CD4-positive, alpha-beta T cell treated with Interleukin-17A for 1 hour (primary cell): ENCODE results near the gene ZNF668.
A peak's percentile ranks its signal among the peaks of the same experiment; 100 is the strongest.
"Not testable (repeated sequence)": the region's sequence is repeated elsewhere in the genome, so short reads cannot be mapped to it uniquely, and the experiment has no call there.

Experiments
- DNase-seq: peaks from one replicate; pipeline ENCODE4 v3.0.0-alpha.2; 2020

Gene ZNF668

GRCh38 chr16:31052114-31052513, 21.9 kb downstream of the ZNF668 start:
- no peak for DNase-seq

- DNase-seq, result no peak
Observed at GRCh38 chr16:31050280-31051030, 23.6 kb downstream of the ZNF668 start.

- DNase-seq, result no peak
Observed at GRCh38 chr16:31043898-31044481, 30.1 kb downstream of the ZNF668 start.

- no peak for DNase-seq
Observed at GRCh38 chr16:31043352-31043751, 30.7 kb downstream of the ZNF668 start.

GRCh38 chr16:31042866-31043265, 31.2 kb downstream of the ZNF668 start:
- no peak for DNase-seq

GRCh38 chr16:31038993-31039392, 35.0 kb downstream of the ZNF668 start:
- DNase-seq, result no peak

- DNase-seq, result no peak
Observed at GRCh38 chr16:31036691-31037090, 37.3 kb downstream of the ZNF668 start.

GRCh38 chr16:31033709-31034492, 40.1 kb downstream of the ZNF668 start:
- peak; percentile 87 for DNase-seq

- peak; percentile 99 for DNase-seq
Observed at GRCh38 chr16:31032736-31033708, 41.0 kb downstream of the ZNF668 start, which contains the start of gene STX4. STX4 (plus strand) TSS chr16:31033558; CDS start chr16:31033806, 248 bp downstream.

GRCh38 chr16:31031276-31031675, 42.8 kb downstream of the ZNF668 start:
- no peak for DNase-seq

- DNase-seq, result no peak
Observed at GRCh38 chr16:31029272-31029671, 44.8 kb downstream of the ZNF668 start.

- no peak for DNase-seq
Observed at GRCh38 chr16:31025339-31025738, 48.7 kb downstream of the ZNF668 start.

GRCh38 chr16:31023627-31024226, 50.3 kb downstream of the ZNF668 start:
- DNase-seq, result no peak

GRCh38 chr16:31023252-31023602, 50.8 kb downstream of the ZNF668 start:
- DNase-seq, result no peak

GRCh38 chr16:31022544-31023251, 51.3 kb downstream of the ZNF668 start:
- DNase-seq, result no peak

- DNase-seq, result no peak
Observed at GRCh38 chr16:31020536-31020935, 53.5 kb downstream of the ZNF668 start.

- not testable (repeated sequence) for DNase-seq
Observed at GRCh38 chr16:31017756-31018155, 56.3 kb downstream of the ZNF668 start.

GRCh38 chr16:31016018-31016417, 58.0 kb downstream of the ZNF668 start:
- no peak for DNase-seq

GRCh38 chr16:31013292-31013691, 60.7 kb downstream of the ZNF668 start:
- not testable (repeated sequence) for DNase-seq

GRCh38 chr16:31011815-31012214, 62.2 kb downstream of the ZNF668 start:
- DNase-seq, result not testable (repeated sequence)
